ENCODE results near the gene EP400. TPM values are rescaled to one million over a fixed set of nuclear protein-coding genes. Genes with fewer than 3 reads are reported as not detected.

EP400 gene
- total and polyA plus RNA-seq, 2 of the 8 experiments (the other 6 are each of a cell fraction or from before 2014, with no cell fraction given): 13.1 to 69.7 TPM

- TF ChIP-seq ASH2L (IDR thresholded peaks at IDR 0.05; ENCODE audit: low read length): no peak
- no peak for TF ChIP-seq ATF2 (IDR thresholded peaks at IDR 0.05; ENCODE audit: low read length)
- TF ChIP-seq NANOG (IDR thresholded peaks at IDR 0.05; ENCODE audit: insufficient read depth, low read depth, low read length, poor library complexity, severe bottlenecking): no peak
- TF ChIP-seq BACH1 (IDR thresholded peaks at IDR 0.05; ENCODE audit: low read length): no peak
- TF ChIP-seq MAFK (IDR thresholded peaks at IDR 0.05; ENCODE audit: low read depth, low read length): no peak
- no peak for TF ChIP-seq SP1 (IDR thresholded peaks at IDR 0.05; ENCODE audit: low read depth, low read length)
- TF ChIP-seq POLR2AphosphoS5 (IDR thresholded peaks at IDR 0.05; ENCODE audit: low read depth, low read length): peak; percentile 64; the same call in 1 of the 2 replicates
- no peak for TF ChIP-seq RBBP5 (IDR thresholded peaks at IDR 0.05; ENCODE audit: borderline replicate concordance, low read depth, low read length)
- no peak for TF ChIP-seq JUND (IDR thresholded peaks at IDR 0.05; ENCODE audit: low read length)
- no peak for TF ChIP-seq CTCF (IDR thresholded peaks at IDR 0.05; ENCODE audit: control extremely low read depth in 1 of 3, insufficient read depth in 1 of 3, low read depth in 1 of 3, low read length in 3 of 3)
- TF ChIP-seq EP300 (IDR thresholded peaks at IDR 0.05; ENCODE audit: borderline replicate concordance in 1 of 2, low read depth in 2 of 2, low read length in 2 of 2): no peak
- no peak for TF ChIP-seq RNF2 (IDR thresholded peaks at IDR 0.05; ENCODE audit: borderline replicate concordance, low read depth, low read length, missing control alignments, poor library complexity, severe bottlenecking)
- no peak for TF ChIP-seq SAP30 (IDR thresholded peaks at IDR 0.05; ENCODE audit: insufficient read depth, insufficient replicate concordance, low read length)
- no peak for TF ChIP-seq SRF (IDR thresholded peaks at IDR 0.05; ENCODE audit: low read depth, low read length)
- TF ChIP-seq TAF1 (IDR thresholded peaks at IDR 0.05; ENCODE audit: low read depth, low read length): peak; percentile 85
- TF ChIP-seq SIX5 (IDR thresholded peaks at IDR 0.05; ENCODE audit: low read depth, low read length): no peak
- no peak for TF ChIP-seq CBX8 (IDR thresholded peaks at IDR 0.05; ENCODE audit: borderline replicate concordance, low read depth, low read length)
- peak in 1 of 2 experiments; percentile 12; a peak in 1 of 4 replicates for TF ChIP-seq HDAC2 (IDR thresholded peaks at IDR 0.05; ENCODE audit: borderline replicate concordance in 1 of 2, low read depth in 2 of 2, low read length in 2 of 2)
- no peak for TF ChIP-seq TCF12 (IDR thresholded peaks at IDR 0.05; ENCODE audit: low read depth, low read length)
These were observed 20.8 kb upstream of the EP400 start, which contains the start of gene PUS1 (continued) for GRCh38 chr12:131928711-131929580.

Data from H1 (cell line).